ENCODE results near the gene PARG. TPM values are rescaled to one million over a fixed set of nuclear protein-coding genes. Genes with fewer than 3 reads are reported as not detected.
A peak's percentile ranks its signal among the peaks of the same experiment; 100 is the strongest.
"Not testable (repeated sequence)": the region's sequence is repeated elsewhere in the genome, so short reads cannot be mapped to it uniquely, and the experiment has no call there.

Gene PARG
- total and polyA plus RNA-seq, 9 of the 15 experiments (the other 6 are each of a cell fraction or from before 2014, with no cell fraction given) = 8.5 to 49.9 (median 28.8) TPM

DNA sequence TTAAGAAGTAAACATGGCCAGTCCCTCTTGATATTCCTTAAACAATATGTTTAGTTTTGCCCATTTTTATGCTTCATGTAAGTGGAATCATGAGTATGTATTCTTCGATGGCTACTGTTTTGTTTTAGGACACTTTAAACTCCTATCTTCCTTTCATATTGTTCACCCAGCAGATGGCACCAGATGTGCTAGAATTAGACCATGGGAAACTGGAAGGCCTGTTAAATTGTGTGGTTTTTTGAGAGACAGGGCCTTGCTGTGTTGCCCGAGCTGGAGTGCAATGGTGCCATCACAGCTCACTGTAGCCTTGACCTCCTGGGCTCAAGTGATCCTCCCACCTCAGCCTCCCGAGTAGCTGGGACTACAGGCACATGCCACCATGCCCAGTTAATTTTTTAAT, 11.3 kb upstream of the PARG start:
- H2AFZ ChIP-seq (ENCODE audit: low read depth, low read length); BruUV-seq (replicated peaks); POLR2A ChIA-PET; H3K9me3 ChIP-seq (replicated peaks; ENCODE audit: control insufficient read depth, insufficient read depth, low read depth, low read length); DNase-seq (ENCODE audit: extremely low read depth in 1 of 4, low spot score in 3 of 4); CTCF ChIA-PET (ENCODE audit: low intra/inter-chr PET ratio); H3K4me1 ChIP-seq (replicated peaks in 1 of 2; ENCODE audit: control insufficient read depth in 2 of 2, insufficient read depth in 2 of 2, low read length in 2 of 2); H3K27ac ChIP-seq (ENCODE audit: extremely low read depth, low read depth, low read length); H3K4me3 ChIP-seq; H3K9ac ChIP-seq (ENCODE audit: insufficient read depth in 1 of 2, low read depth in 2 of 2, low read length in 2 of 2); H3K27me3 ChIP-seq (ENCODE audit: control insufficient read depth in 2 of 2, insufficient read depth in 2 of 2, low read length in 2 of 2); H4K20me1 ChIP-seq (replicated peaks; ENCODE audit: control insufficient read depth, insufficient read depth, low read length); in situ Hi-C loops (cut with MboI); intact Hi-C loops (cut with micrococcal nuclease); H3K9me1 ChIP-seq (ENCODE audit: control insufficient read depth, insufficient read depth, low read length); H3K4me2 ChIP-seq (ENCODE audit: insufficient read depth, low read length): not testable (repeated sequence)
- Histone ChIP-seq H3K79me2 (ENCODE audit: control insufficient read depth, insufficient read depth, low read length) (peaks cover 16% of the 10 kb centered on the region), H3K36me3 (ENCODE audit: control insufficient read depth, insufficient read depth, low read length) (peaks cover 49% of the 10 kb centered on the region)
- peak; percentile 68 for ATAC-seq
- FAIRE-seq = peak; percentile 68
- TF ChIP-seq RAD21 (CRISPR knock-in tag; conservative IDR thresholded peaks at IDR 0.05 in 1 of 2, IDR thresholded peaks at IDR 0.05 in 1 of 2) = peak in 1 of 2 experiments; percentile 16; a peak in 1 of 4 replicates
- 88% methylated on average over 1 of the region's 3 CpGs for WGBS (ENCODE audit: insufficient coverage, low coverage, missing lambda C conversion rate)

DNA sequence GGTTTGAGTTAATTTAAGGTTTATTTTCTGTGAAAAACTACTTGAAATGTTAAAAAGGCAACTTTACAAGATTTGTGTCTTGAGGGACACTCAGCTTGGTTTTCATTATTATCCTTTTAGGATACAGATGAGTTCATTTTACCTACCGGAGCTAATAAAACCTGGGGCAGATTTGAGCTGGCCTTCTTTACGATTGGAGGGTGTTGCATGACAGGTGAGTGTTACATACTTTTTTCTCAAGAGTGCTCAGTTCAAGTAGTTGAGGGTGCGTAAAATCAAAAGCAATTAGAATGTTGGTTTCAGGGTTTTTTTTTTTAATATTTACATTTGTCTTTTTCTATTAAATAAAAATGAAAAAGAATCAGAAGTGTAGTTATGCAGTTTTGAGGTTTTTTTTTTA, 10.2 kb upstream of the PARG start:
- WGBS (ENCODE audit: insufficient coverage, low coverage, missing lambda C conversion rate) = 92% methylated on average over 3 of the region's 3 CpGs
- not testable (repeated sequence) for H3K4me1 ChIP-seq (replicated peaks in 1 of 2; ENCODE audit: control insufficient read depth in 2 of 2, insufficient read depth in 2 of 2, low read length in 2 of 2)

DNA sequence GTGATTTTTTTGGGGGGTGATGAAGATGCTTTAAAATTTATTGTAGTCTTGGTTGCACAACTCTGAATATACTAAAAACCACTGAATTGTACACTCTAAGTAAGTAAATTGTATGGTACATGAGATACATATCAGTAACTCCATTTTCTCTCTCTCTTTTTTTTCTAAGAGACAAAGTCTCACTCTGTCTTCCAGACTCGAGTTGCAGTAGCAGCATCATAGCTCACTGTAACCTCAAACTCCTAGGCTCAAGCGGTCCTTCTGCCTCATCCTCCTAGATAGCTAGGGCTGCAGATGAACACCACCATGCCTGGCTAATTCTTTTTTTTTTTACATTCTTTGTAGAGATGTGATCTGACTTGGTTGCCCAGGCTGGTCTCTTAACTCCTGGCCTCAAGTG, 6.9 kb upstream of the PARG start:
- H3K79me2 ChIP-seq (ENCODE audit: control insufficient read depth, insufficient read depth, low read length) = peaks cover 33% of the 10 kb centered on the region
- DNase-seq (ENCODE audit: extremely low read depth in 1 of 4, low spot score in 3 of 4); H3K27me3 ChIP-seq (ENCODE audit: control insufficient read depth in 2 of 2, insufficient read depth in 2 of 2, low read length in 2 of 2); BruUV-seq (replicated peaks); H3K4me3 ChIP-seq; H3K4me2 ChIP-seq (ENCODE audit: insufficient read depth, low read length); H3K9ac ChIP-seq (ENCODE audit: insufficient read depth in 1 of 2, low read depth in 2 of 2, low read length in 2 of 2); H2AFZ ChIP-seq (ENCODE audit: low read depth, low read length); FAIRE-seq; in situ Hi-C loops (cut with MboI); POLR2A ChIA-PET; CTCF ChIA-PET (ENCODE audit: low intra/inter-chr PET ratio); H4K20me1 ChIP-seq (replicated peaks; ENCODE audit: control insufficient read depth, insufficient read depth, low read length); intact Hi-C loops (cut with micrococcal nuclease); H3K27ac ChIP-seq (ENCODE audit: extremely low read depth, low read depth, low read length); H3K9me3 ChIP-seq (replicated peaks; ENCODE audit: control insufficient read depth, insufficient read depth, low read depth, low read length); H3K4me1 ChIP-seq (replicated peaks in 1 of 2; ENCODE audit: control insufficient read depth in 2 of 2, insufficient read depth in 2 of 2, low read length in 2 of 2); ATAC-seq; H3K9me1 ChIP-seq (ENCODE audit: control insufficient read depth, insufficient read depth, low read length): not testable (repeated sequence)
- peaks cover 59% of the 10 kb centered on the region for H3K36me3 ChIP-seq (ENCODE audit: control insufficient read depth, insufficient read depth, low read length)
- 92% methylated on average over 2 of the region's 2 CpGs for WGBS (ENCODE audit: insufficient coverage, low coverage, missing lambda C conversion rate)

More for the DNA sequence above, 10.2 kb upstream of the PARG start:
- CTCF ChIA-PET (ENCODE audit: low intra/inter-chr PET ratio); intact Hi-C loops (cut with micrococcal nuclease); H3K27ac ChIP-seq (ENCODE audit: extremely low read depth, low read depth, low read length); H3K9ac ChIP-seq (ENCODE audit: insufficient read depth in 1 of 2, low read depth in 2 of 2, low read length in 2 of 2); BruUV-seq (replicated peaks); H3K9me1 ChIP-seq (ENCODE audit: control insufficient read depth, insufficient read depth, low read length); H3K27me3 ChIP-seq (ENCODE audit: control insufficient read depth in 2 of 2, insufficient read depth in 2 of 2, low read length in 2 of 2); POLR2A ChIA-PET; H3K4me2 ChIP-seq (ENCODE audit: insufficient read depth, low read length); ATAC-seq; DNase-seq (ENCODE audit: extremely low read depth in 1 of 4, low spot score in 3 of 4); H2AFZ ChIP-seq (ENCODE audit: low read depth, low read length); H3K4me3 ChIP-seq; H3K9me3 ChIP-seq (replicated peaks; ENCODE audit: control insufficient read depth, insufficient read depth, low read depth, low read length); FAIRE-seq; H4K20me1 ChIP-seq (replicated peaks; ENCODE audit: control insufficient read depth, insufficient read depth, low read length); in situ Hi-C loops (cut with MboI): not testable (repeated sequence)
- Histone ChIP-seq H3K79me2 (ENCODE audit: control insufficient read depth, insufficient read depth, low read length) (peaks cover 17% of the 10 kb centered on the region), H3K36me3 (ENCODE audit: control insufficient read depth, insufficient read depth, low read length) (peaks cover 50% of the 10 kb centered on the region)

DNA sequence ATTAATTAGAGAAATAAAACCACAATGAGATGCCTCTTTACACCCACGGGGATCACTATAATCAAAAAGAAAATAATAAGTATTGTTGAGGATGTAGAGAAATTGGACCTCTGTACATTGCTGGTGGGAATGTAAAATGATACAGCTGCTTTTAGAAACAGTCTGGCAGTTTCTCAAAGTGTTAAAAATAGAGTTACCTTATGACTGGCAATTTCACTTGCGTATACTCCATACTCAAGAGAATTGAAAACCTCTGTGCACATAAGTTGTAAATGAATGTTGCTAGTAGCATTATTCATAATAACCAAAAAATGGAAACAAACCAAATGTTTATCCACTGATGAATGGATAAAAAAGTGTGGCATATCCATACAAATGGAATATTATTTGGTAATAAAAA, 6.3 kb upstream of the PARG start:
- not testable (repeated sequence) for FAIRE-seq; BruUV-seq (replicated peaks)

More for the DNA sequence above, 6.3 kb upstream of the PARG start:
- H2AFZ ChIP-seq (ENCODE audit: low read depth, low read length); H3K4me1 ChIP-seq (replicated peaks in 1 of 2; ENCODE audit: control insufficient read depth in 2 of 2, insufficient read depth in 2 of 2, low read length in 2 of 2); H3K4me3 ChIP-seq; ATAC-seq; H3K9me3 ChIP-seq (replicated peaks; ENCODE audit: control insufficient read depth, insufficient read depth, low read depth, low read length); H3K4me2 ChIP-seq (ENCODE audit: insufficient read depth, low read length); POLR2A ChIA-PET; intact Hi-C loops (cut with micrococcal nuclease); in situ Hi-C loops (cut with MboI); H3K27me3 ChIP-seq (ENCODE audit: control insufficient read depth in 2 of 2, insufficient read depth in 2 of 2, low read length in 2 of 2); H3K9ac ChIP-seq (ENCODE audit: insufficient read depth in 1 of 2, low read depth in 2 of 2, low read length in 2 of 2); CTCF ChIA-PET (ENCODE audit: low intra/inter-chr PET ratio); H3K9me1 ChIP-seq (ENCODE audit: control insufficient read depth, insufficient read depth, low read length); DNase-seq (ENCODE audit: extremely low read depth in 1 of 4, low spot score in 3 of 4); H4K20me1 ChIP-seq (replicated peaks; ENCODE audit: control insufficient read depth, insufficient read depth, low read length); H3K27ac ChIP-seq (ENCODE audit: extremely low read depth, low read depth, low read length): not testable (repeated sequence)
- 86% methylated on average over 1 of the region's 2 CpGs for WGBS (ENCODE audit: insufficient coverage, low coverage, missing lambda C conversion rate)
- peaks cover 39% of the 10 kb centered on the region for H3K79me2 ChIP-seq (ENCODE audit: control insufficient read depth, insufficient read depth, low read length)
- H3K36me3 ChIP-seq (ENCODE audit: control insufficient read depth, insufficient read depth, low read length) = peaks cover 57% of the 10 kb centered on the region

All from K562 (cell line).